ENCODE data around the gene CRYZL1. TPM values are rescaled to one million over a fixed set of nuclear protein-coding genes. Genes with fewer than 3 reads are reported as not detected.

CRYZL1 gene
- total and polyA plus RNA-seq, 12 donors, result 14.0 to 69.5 (median 33.4) TPM

DNA sequence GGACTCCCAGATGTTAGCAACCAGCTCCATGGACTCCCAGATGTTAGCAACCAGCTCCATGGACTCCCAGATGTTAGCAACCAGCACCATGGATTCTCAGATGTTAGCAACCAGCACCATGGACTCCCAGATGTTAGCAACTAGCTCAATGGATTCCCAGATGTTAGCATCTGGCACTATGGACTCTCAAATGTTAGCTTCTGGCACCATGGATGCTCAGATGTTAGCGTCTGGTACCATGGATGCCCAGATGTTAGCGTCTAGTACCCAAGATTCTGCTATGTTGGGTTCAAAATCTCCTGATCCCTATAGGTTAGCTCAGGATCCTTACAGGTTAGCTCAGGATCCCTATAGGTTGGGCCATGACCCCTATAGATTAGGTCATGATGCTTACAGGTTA lies 89.9 kb downstream of the CRYZL1 start:
- intact Hi-C loops (cut with DNase I), result no loop called here
- H3K27ac ChIP-seq, result no peak overlapping the region
- peaks cover 0 to 89% of the 10 kb centered on the region in 2 donors for H3K36me3 ChIP-seq (replicated peaks in 1 of 2)
- 82 to 100% (median 99%) methylated on average over 2 of the region's 2 CpGs for WGBS, 4 donors
- H3K27me3 ChIP-seq, result no peaks in the 10 kb centered on the region
- no peak overlapping the region for H3K4me3 ChIP-seq
- peaks cover 3 to 23% of the 10 kb centered on the region in 2 donors for H3K4me1 ChIP-seq (replicated peaks in 1 of 2)
- no peaks in the 10 kb centered on the region for H3K9me3 ChIP-seq (replicated peaks in 1 of 3)
- TF ChIP-seq POLR2A (IDR thresholded peaks at IDR 0.05) (no peak), CTCF (IDR thresholded peaks at IDR 0.05) (no peak)
- DNase-seq, result no peak

- peaks cover 3 to 23% of the 10 kb centered on the region in 2 donors for H3K4me1 ChIP-seq (replicated peaks in 1 of 2)
- no peak for DNase-seq
- TF ChIP-seq POLR2A (IDR thresholded peaks at IDR 0.05) (no peak), CTCF (IDR thresholded peaks at IDR 0.05) (no peak)
- H3K36me3 ChIP-seq (replicated peaks in 1 of 2), result peaks cover 0 to 90% of the 10 kb centered on the region in 2 donors
- no peaks in the 10 kb centered on the region for H3K9me3 ChIP-seq (replicated peaks in 1 of 3)
- no peaks in the 10 kb centered on the region for H3K27me3 ChIP-seq
- intact Hi-C loops (cut with DNase I), result no loop called here
- no peak overlapping the region for H3K4me3 ChIP-seq
- H3K27ac ChIP-seq, result no peak overlapping the region
- 94 to 99% (median 97%) methylated on average over 3 to 23 of the region's 23 CpGs for WGBS, 4 donors
These were observed 90.5 kb downstream of the CRYZL1 start for GRCh38 chr21:33550772-33551660.

DNA sequence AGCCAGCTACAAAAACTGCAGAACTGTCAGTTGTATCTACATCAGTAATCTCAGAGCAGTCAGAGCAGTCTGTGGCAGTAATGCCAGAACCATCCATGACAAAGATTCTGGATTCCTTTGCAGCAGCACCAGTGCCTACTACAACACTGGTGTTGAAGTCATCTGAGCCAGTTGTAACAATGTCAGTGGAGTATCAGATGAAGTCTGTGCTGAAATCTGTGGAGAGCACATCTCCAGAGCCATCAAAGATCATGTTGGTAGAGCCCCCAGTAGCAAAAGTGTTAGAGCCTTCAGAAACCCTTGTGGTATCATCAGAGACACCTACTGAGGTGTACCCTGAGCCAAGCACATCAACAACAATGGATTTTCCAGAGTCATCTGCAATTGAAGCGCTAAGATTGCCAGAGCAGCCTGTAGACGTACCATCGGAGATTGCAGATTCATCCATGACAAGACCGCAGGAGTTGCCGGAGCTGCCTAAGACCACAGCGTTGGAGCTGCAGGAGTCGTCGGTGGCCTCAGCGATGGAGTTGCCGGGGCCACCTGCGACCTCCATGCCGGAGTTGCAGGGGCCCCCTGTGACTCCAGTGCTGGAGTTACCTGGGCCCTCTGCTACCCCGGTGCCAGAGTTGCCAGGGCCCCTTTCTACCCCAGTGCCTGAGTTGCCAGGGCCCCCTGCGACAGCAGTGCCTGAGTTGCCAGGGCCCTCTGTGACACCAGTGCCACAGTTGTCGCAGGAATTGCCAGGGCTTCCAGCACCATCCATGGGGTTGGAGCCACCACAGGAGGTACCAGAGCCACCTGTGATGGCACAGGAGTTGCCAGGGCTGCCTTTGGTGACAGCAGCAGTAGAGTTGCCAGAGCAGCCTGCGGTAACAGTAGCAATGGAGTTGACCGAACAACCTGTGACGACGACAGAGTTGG lies 91.4 kb downstream of the CRYZL1 start:
- TF ChIP-seq CTCF (IDR thresholded peaks at IDR 0.05), result no peak
- no peak for TF ChIP-seq POLR2A (IDR thresholded peaks at IDR 0.05)
- WGBS, 4 donors, result 97 to 99% (median 97%) methylated on average over 16 to 19 of the region's 19 CpGs
- peaks cover 0 to 84% of the 10 kb centered on the region in 2 donors for H3K36me3 ChIP-seq (replicated peaks in 1 of 2)
- H3K4me1 ChIP-seq (replicated peaks in 1 of 2), result peaks cover 13 to 23% of the 10 kb centered on the region in 2 donors
- DNase-seq, result no peak
- intact Hi-C loops (cut with DNase I), result no loop called here
- no peak overlapping the region for H3K4me3 ChIP-seq
- H3K9me3 ChIP-seq (replicated peaks in 1 of 3), result no peaks in the 10 kb centered on the region
- H3K27ac ChIP-seq, result no peak overlapping the region
- H3K27me3 ChIP-seq, result no peaks in the 10 kb centered on the region

GRCh38 chr21:33546086-33546485 lies 95.5 kb downstream of the CRYZL1 start:
- Histone ChIP-seq H3K27me3 (no peaks in the 10 kb centered on the region), H3K4me3 (peak overlapping the region in 1 of 4 donors; percentile 69), H3K27ac (no peak overlapping the region), H3K9me3 (replicated peaks in 1 of 3) (no peaks in the 10 kb centered on the region), H3K36me3 (replicated peaks in 1 of 2) (peaks cover 0 to 47% of the 10 kb centered on the region in 2 donors), H3K4me1 (replicated peaks in 1 of 2) (peaks cover 23 to 35% of the 10 kb centered on the region in 2 donors)
- no peak for DNase-seq
- 45 to 54% (median 52%) methylated on average over 3 of the region's 3 CpGs for WGBS, 4 donors
- TF ChIP-seq CTCF (IDR thresholded peaks at IDR 0.05), result no peak
- TF ChIP-seq POLR2A (IDR thresholded peaks at IDR 0.05), result no peak
- intact Hi-C loops (cut with DNase I), result no loop called here
